Subcutaneous adipose tissue (tissue), 4 donors: Measurements from ENCODE around the gene NRAP. TPM values are rescaled to one million over a fixed set of nuclear protein-coding genes. Genes with fewer than 3 reads are reported as not detected.

Source experiments
- total RNA-seq, 4 donors: library from RNA; depleted of rRNA; stranded (reverse); fragments of >200 nt; gene quantifications; one replicate each; pipeline ENCODE4 v1.1.0, GENCODE V29; 2016
- TF ChIP-seq, protein P1 (sequence below): fragments of 450-650 bp; IDR thresholded peaks from one replicate; pipeline ENCODE4 v1.5.1; 2016; ENCODE audit warnings: low read depth, mild to moderate bottlenecking, control low read depth, antibody characterized with exemption, moderate library complexity

The NRAP gene
- total RNA-seq, 4 donors from 2014 or later, result not detected

DNA sequence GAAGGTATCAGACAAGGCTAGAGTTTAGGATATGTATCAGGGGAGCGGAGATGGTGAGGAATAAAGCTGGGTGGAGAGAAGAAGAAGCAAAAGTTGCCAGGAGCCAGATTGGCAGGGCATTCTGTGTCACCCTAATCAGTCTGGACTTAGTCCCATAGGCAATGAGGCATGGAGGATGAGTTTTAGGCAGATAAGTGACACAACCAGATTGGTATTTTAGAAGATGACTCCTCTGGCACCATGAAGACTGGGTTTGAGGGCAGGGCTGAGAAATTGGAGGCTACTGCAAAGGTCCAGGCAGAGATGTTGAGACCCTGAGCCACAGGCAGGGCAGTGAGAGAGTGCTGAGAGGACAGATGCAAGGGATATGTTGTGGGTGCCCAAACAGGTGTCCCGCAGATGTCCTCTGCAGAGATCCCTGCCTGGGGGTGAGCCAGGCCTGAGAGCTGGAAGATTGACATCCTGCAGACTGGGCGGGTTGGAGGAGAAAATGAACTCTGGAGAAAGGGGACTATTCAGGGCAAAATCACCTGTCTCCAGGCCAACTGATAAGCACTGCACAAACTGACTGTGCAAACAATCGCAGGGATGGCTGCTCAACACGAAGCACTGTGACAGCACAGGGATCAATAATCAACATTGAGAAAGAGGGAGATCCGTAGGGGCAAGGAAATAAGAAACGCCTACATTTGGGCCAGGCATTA is 122.8 kb downstream of the NRAP start:
- TF ChIP-seq, protein P1, sequence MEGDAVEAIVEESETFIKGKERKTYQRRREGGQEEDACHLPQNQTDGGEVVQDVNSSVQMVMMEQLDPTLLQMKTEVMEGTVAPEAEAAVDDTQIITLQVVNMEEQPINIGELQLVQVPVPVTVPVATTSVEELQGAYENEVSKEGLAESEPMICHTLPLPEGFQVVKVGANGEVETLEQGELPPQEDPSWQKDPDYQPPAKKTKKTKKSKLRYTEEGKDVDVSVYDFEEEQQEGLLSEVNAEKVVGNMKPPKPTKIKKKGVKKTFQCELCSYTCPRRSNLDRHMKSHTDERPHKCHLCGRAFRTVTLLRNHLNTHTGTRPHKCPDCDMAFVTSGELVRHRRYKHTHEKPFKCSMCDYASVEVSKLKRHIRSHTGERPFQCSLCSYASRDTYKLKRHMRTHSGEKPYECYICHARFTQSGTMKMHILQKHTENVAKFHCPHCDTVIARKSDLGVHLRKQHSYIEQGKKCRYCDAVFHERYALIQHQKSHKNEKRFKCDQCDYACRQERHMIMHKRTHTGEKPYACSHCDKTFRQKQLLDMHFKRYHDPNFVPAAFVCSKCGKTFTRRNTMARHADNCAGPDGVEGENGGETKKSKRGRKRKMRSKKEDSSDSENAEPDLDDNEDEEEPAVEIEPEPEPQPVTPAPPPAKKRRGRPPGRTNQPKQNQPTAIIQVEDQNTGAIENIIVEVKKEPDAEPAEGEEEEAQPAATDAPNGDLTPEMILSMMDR, result no peak

DNA sequence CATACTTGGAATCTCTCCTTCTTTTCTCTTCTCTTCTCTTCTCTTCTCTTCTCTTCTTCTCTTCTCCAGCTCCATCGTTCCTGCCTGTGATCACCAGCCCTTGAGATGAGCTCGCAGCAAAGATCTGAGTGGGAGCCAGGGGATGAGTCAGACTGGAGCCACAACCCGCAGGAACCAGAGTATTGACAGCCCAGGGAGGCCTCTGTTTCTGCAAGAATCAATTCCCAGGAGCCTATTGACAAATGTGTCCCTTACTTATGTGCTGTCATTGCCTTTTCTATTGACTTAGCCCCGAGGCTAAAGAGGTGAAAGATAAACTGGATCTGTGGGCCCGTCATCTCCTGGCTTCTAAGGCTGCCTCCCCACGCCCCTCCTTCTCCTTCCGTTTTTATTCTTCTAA is 124.1 kb downstream of the NRAP start:
- TF ChIP-seq, protein P1, result no peak

Other genes starting within 250 kb of the NRAP start
- gene HABP2, start 111.0 kb downstream of the NRAP start, total RNA-seq, result not detected
- 10 to 100 TPM; 18.5 to 27.4 (median 20.7) TPM for gene CASP7, start 15.9 kb upstream of the NRAP start, total RNA-seq
- under 1 TPM in 1 of 4 donors, not detected in 3; 0.17 TPM for gene PLEKHS1, start 87.6 kb upstream of the NRAP start, total RNA-seq
- 1 to 10 TPM; 2.4 to 4.4 (median 3.1) TPM for gene DCLRE1A, start 190.0 kb upstream of the NRAP start, total RNA-seq
- gene NHLRC2, start 190.6 kb upstream of the NRAP start, total RNA-seq, result 10 to 100 TPM; 25.0 to 68.6 (median 45.6) TPM